ENCODE data around the gene GLI1. TPM values are rescaled to one million over a fixed set of nuclear protein-coding genes. Genes with fewer than 3 reads are reported as not detected.
"Not testable (repeated sequence)": the region's sequence is repeated elsewhere in the genome, so short reads cannot be mapped to it uniquely, and the experiment has no call there.

GLI1 gene
- total RNA-seq, 2 experiments from 2014 or later = 0.31 to 0.85 TPM

DNA sequence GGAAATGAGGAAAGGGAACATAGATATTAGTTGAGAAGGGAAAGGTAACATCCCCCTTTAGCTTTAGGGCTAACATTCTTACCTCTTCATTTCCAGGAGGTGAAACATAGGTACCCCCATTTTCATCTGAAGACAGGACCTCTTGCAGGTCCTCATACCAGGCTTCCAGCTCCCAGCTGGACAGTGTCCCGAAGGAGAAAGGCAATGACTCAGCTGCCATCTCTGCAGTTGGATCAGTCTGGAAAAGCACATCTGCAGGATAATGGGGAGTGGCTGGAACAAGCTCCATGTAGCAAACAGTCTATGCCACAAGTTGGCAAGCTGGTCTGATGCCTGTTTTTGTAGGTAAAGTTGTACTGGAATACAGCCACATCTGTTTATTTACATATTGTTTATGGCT is 57.6 kb downstream of the GLI1 start:
- TF ChIP-seq, protein P1, sequence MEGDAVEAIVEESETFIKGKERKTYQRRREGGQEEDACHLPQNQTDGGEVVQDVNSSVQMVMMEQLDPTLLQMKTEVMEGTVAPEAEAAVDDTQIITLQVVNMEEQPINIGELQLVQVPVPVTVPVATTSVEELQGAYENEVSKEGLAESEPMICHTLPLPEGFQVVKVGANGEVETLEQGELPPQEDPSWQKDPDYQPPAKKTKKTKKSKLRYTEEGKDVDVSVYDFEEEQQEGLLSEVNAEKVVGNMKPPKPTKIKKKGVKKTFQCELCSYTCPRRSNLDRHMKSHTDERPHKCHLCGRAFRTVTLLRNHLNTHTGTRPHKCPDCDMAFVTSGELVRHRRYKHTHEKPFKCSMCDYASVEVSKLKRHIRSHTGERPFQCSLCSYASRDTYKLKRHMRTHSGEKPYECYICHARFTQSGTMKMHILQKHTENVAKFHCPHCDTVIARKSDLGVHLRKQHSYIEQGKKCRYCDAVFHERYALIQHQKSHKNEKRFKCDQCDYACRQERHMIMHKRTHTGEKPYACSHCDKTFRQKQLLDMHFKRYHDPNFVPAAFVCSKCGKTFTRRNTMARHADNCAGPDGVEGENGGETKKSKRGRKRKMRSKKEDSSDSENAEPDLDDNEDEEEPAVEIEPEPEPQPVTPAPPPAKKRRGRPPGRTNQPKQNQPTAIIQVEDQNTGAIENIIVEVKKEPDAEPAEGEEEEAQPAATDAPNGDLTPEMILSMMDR (IDR thresholded peaks at IDR 0.05) = no peak
- ATAC-seq (ENCODE audit: poor library complexity) (no peak), DNase-seq (no peak)
- H3K4me1 Mint-ChIP-seq (ENCODE audit: low read depth) = peaks cover 45% of the 10 kb centered on the region
- ChIA-PET POLR2A (no interaction called here), CTCF (no interaction called here)
- H3K9me3 ChIP-seq (ENCODE audit: control insufficient read depth in 1 of 2, insufficient read depth in 1 of 2, low read length in 2 of 2) = no peaks in the 10 kb centered on the region
- H3K4me1 ChIP-seq (ENCODE audit: insufficient read depth, low read length) = peaks cover 41% of the 10 kb centered on the region
- H3K4me3 Mint-ChIP-seq = peak overlapping the region; percentile 81
- no peak overlapping the region for H3K4me3 ChIP-seq (ENCODE audit: low read length)
- peaks cover 87% of the 10 kb centered on the region for H3K36me3 Mint-ChIP-seq (ENCODE audit: low read depth)
- intact Hi-C loops (cut with DNase I, micrococcal nuclease) = no loop called here
- peak overlapping the region; percentile 100 for H3K27ac Mint-ChIP-seq
- peak overlapping the region in 1 of 2 donors; percentile 11 for H3K27ac ChIP-seq (ENCODE audit: low read depth in 1 of 2, low read length in 2 of 2)
- no peaks in the 10 kb centered on the region for H3K27me3 ChIP-seq (ENCODE audit: control insufficient read depth in 1 of 2, insufficient read depth in 2 of 2, low read length in 2 of 2)
- H3K9me3 Mint-ChIP-seq = no peaks in the 10 kb centered on the region
- peaks cover 59% of the 10 kb centered on the region for H3K36me3 ChIP-seq (ENCODE audit: insufficient read depth, low read length)
- no peaks in the 10 kb centered on the region for H3K27me3 Mint-ChIP-seq

DNA sequence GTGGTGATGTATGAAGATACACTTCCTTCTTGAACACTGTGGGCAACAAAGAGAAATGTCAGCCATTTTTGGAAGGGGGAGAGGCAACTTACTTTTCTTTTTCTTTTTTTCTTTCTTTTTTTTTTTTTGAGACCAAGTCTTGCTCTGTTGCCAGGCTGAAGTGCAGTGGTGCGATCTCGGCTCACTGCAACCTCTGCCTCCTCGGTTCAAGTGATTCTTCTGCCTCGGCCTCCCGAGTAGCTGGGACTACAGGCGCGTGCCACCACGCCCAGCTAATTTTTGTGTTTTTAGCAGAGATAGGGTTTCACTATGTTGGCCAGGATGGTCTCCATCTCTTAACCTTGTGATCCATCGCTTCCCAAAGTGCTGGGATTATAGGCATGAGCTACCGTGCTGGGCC is 58.1 kb downstream of the GLI1 start:
- intact Hi-C loops (cut with DNase I, micrococcal nuclease) = loop anchor here in 1 of 2 experiments (1.0 kb wide), 1 partner anchor 30 kb away; the partner anchor contains the start of gene DCTN2
- ATAC-seq (ENCODE audit: poor library complexity); DNase-seq; H3K27me3 ChIP-seq (ENCODE audit: control insufficient read depth in 1 of 2, insufficient read depth in 2 of 2, low read length in 2 of 2); H3K4me3 ChIP-seq (ENCODE audit: low read length); H3K9me3 ChIP-seq (ENCODE audit: control insufficient read depth in 1 of 2, insufficient read depth in 1 of 2, low read length in 2 of 2); H3K9me3 Mint-ChIP-seq; H3K27me3 Mint-ChIP-seq; POLR2A ChIA-PET: not testable (repeated sequence)
- H3K36me3 Mint-ChIP-seq (ENCODE audit: low read depth) = peaks cover 82% of the 10 kb centered on the region
- H3K36me3 ChIP-seq (ENCODE audit: insufficient read depth, low read length) = peaks cover 53% of the 10 kb centered on the region
- peak overlapping the region in 1 of 2 donors; percentile 16 for H3K27ac ChIP-seq (ENCODE audit: low read depth in 1 of 2, low read length in 2 of 2)
- H3K4me1 ChIP-seq (ENCODE audit: insufficient read depth, low read length) = peaks cover 44% of the 10 kb centered on the region
- H3K4me3 Mint-ChIP-seq = peak overlapping the region; percentile 95
- H3K4me1 Mint-ChIP-seq (ENCODE audit: low read depth) = peaks cover 47% of the 10 kb centered on the region
- CTCF ChIA-PET = interaction anchor here (2.0 kb wide), 1 partner anchor 59 kb away, joined by 8 read pairs; the partner anchor contains the start of gene GLI1
- peak overlapping the region; percentile 100 for H3K27ac Mint-ChIP-seq

DNA sequence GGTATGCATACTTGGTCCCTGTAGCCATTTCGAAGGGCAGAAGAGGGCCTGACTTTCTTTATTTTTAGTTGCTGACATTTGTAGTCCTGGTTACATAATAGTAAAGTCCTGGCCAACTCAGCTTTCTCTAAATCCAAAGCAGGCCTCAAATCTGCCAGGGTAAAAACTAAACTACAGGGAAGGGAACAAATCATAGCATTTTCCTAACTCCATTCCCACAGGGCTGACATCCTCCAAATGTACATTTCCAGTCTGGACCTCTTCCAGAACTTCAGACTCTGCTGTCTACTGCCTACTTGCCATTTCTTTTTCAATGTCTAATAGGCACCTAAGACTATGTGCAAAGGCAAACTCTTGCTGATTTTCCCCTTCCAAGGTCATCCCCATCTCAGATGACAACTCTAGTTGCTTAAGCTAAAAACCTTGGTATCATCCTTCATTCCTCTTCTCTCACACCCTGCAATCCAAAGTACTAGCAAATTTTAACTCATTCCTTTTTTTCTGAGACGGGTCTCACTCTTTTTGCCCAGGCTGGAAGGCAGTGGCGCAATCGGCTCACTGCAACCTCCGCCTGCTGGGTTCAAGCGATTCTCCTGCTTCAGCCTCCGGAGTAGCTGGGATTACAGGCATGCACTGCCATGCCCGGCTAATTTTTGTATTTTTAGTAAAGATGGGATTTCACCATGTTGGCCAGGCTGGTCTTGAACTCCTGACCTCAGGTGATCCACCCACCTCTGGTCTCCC is 58.8 kb downstream of the GLI1 start:
- DNase-seq (no peak), ATAC-seq (ENCODE audit: poor library complexity) (no peak)
- Mint-ChIP-seq H3K4me1 (ENCODE audit: low read depth) (peaks cover 50% of the 10 kb centered on the region), H3K9me3 (no peaks in the 10 kb centered on the region), H3K27me3 (no peaks in the 10 kb centered on the region), H3K4me3 (peak overlapping the region; percentile 95), H3K27ac (peak overlapping the region; percentile 100), H3K36me3 (ENCODE audit: low read depth) (peaks cover 79% of the 10 kb centered on the region)
- Histone ChIP-seq H3K36me3 (ENCODE audit: insufficient read depth, low read length) (peaks cover 47% of the 10 kb centered on the region), H3K9me3 (ENCODE audit: control insufficient read depth in 1 of 2, insufficient read depth in 1 of 2, low read length in 2 of 2) (no peaks in the 10 kb centered on the region), H3K27ac (ENCODE audit: low read depth in 1 of 2, low read length in 2 of 2) (peak overlapping the region in 1 of 2 donors; percentile 16), H3K27me3 (ENCODE audit: control insufficient read depth in 1 of 2, insufficient read depth in 2 of 2, low read length in 2 of 2) (no peaks in the 10 kb centered on the region), H3K4me3 (ENCODE audit: low read length) (no peak overlapping the region), H3K4me1 (ENCODE audit: insufficient read depth, low read length) (peaks cover 47% of the 10 kb centered on the region)
- intact Hi-C loops (cut with DNase I, micrococcal nuclease) = loop anchor here in 1 of 2 experiments (1.0 kb wide), 1 partner anchor 29 kb away; the partner anchor contains the start of gene DCTN2
- TF ChIP-seq, protein P1 (IDR thresholded peaks at IDR 0.05) = no peak
- ChIA-PET POLR2A (interaction anchor here (2.9 kb wide), 1 partner anchor 40 kb away, joined by 61 read pairs; the partner anchor contains the start of gene ARHGAP9), CTCF (interaction anchor here (2.0 kb wide), 1 partner anchor 60 kb away, joined by 8 read pairs; the partner anchor contains the start of gene GLI1)

Data from CD4-positive, alpha-beta T cell (primary cell).